Transverse colon (tissue), 4 donors: ENCODE measurements around the gene CCDC107. TPM values are rescaled to one million over a fixed set of nuclear protein-coding genes. Genes with fewer than 3 reads are reported as not detected.
A peak's percentile ranks its signal among the peaks of the same experiment; 100 is the strongest.

ENCODE experiments used
- DNase-seq: peaks from one replicate; pipeline ENCODE4 v3.0.0-alpha.2; 2019
- H3K27ac ChIP-seq, 4 donors: fragments of 200-600 bp; sonication (generic); 2 replicates each; pipeline ENCODE4 v1.5.1; 2016 to 2018; ENCODE audit warnings: inconsistent platforms in 4 of 4
- H3K27me3 ChIP-seq: fragments of 200-600 bp; sonication (generic); 2 replicates; pipeline ENCODE4 v1.5.1; 2017; ENCODE audit warnings: inconsistent platforms
- H3K36me3 ChIP-seq, 4 donors: fragments of 200-600 bp; sonication (generic); 2 replicates each; pipeline ENCODE4 v1.5.1; 2017 to 2019; ENCODE audit warnings: inconsistent platforms in 4 of 4
- H3K4me1 ChIP-seq, 4 donors: fragments of 200-600 bp; sonication (generic); 2 replicates each; pipeline ENCODE4 v1.5.1; 2017 to 2020; ENCODE audit warnings: inconsistent platforms in 4 of 4
- H3K4me3 ChIP-seq, 4 donors: fragments of 200-600 bp; sonication (generic); 1 replicate in 1 of 4; 2 replicates in 3 of 4; pipeline versions ENCODE4 v1.5.1 to v1.6.1; 2017 to 2019; ENCODE audit warnings: inconsistent platforms in 4 of 4
- H3K9me3 ChIP-seq, 2 donors: fragments of 200-600 bp; sonication (generic); 2 replicates each; pipeline ENCODE4 v1.5.1; 2017 to 2019; ENCODE audit warnings: inconsistent platforms in 2 of 2
- CTCF ChIP-seq, 5 experiments: fragments of 200-600 bp in 3 of 5; fragments of 450-650 bp in 2 of 5; sonication (generic) in 3 of 5; IDR thresholded peaks; 1 replicate in 2 of 5; 2 replicates in 3 of 5; pipeline ENCODE4 v1.5.1; 2016 to 2017; ENCODE audit warnings: antibody characterized with exemption in 5 of 5, inconsistent platforms in 3 of 5, mild to moderate bottlenecking in 2 of 5, moderate library complexity in 1 of 5
- EP300 ChIP-seq: sonication (generic); formaldehyde crosslinking; IDR thresholded peaks from one replicate; pipeline ENCODE4 v1.6.1; 2017; ENCODE audit warnings: antibody characterized with exemption, low read depth
- POLR2A ChIP-seq: fragments of 450-650 bp; IDR thresholded peaks from one replicate; pipeline ENCODE4 v1.6.1; 2016; ENCODE audit warnings: antibody characterized with exemption, mild to moderate bottlenecking, moderate library complexity
- POLR2AphosphoS5 ChIP-seq, 3 donors: sonication (generic); formaldehyde crosslinking; IDR thresholded peaks; one replicate each; pipeline ENCODE4 v1.6.1; 2016; ENCODE audit warnings: antibody characterized with exemption in 3 of 3
- WGBS, 2 donors: methylation state at CpG; one replicate each; pipeline ENCODE4 v1.1.5; 2018; ENCODE audit warnings: low coverage in 1 of 2; 5-methylcytosine and 5-hydroxymethylcytosine counted together
- in situ Hi-C, 4 donors: fragments of 200-750 bp; cut with MboI; loops; one replicate each; pipeline versions ENCODE4 v1.15.0 to v1.15.1; 2017; ENCODE audit warnings: low sequenced_read_pairs in 3 of 4, low pct_ligation_motif_present in 1 of 4, low pct_unique_long_range_greater_than_20kb in 1 of 4
- intact Hi-C: fragments of 100-400 bp; cut with DNase I; formaldehyde crosslinking; loops from one replicate; pipeline ENCODE4 v1.15.1; 2023; ENCODE audit warnings: low total_unique reads
- total RNA-seq, 4 donors: library from RNA; depleted of rRNA; stranded (reverse); fragments of >200 nt; gene quantifications; one replicate each; pipeline ENCODE4 v1.1.0, GENCODE V29; 2016

CCDC107 gene
- total RNA-seq, 4 donors from 2014 or later: 32.0 to 50.1 (median 37.2) TPM

DNA sequence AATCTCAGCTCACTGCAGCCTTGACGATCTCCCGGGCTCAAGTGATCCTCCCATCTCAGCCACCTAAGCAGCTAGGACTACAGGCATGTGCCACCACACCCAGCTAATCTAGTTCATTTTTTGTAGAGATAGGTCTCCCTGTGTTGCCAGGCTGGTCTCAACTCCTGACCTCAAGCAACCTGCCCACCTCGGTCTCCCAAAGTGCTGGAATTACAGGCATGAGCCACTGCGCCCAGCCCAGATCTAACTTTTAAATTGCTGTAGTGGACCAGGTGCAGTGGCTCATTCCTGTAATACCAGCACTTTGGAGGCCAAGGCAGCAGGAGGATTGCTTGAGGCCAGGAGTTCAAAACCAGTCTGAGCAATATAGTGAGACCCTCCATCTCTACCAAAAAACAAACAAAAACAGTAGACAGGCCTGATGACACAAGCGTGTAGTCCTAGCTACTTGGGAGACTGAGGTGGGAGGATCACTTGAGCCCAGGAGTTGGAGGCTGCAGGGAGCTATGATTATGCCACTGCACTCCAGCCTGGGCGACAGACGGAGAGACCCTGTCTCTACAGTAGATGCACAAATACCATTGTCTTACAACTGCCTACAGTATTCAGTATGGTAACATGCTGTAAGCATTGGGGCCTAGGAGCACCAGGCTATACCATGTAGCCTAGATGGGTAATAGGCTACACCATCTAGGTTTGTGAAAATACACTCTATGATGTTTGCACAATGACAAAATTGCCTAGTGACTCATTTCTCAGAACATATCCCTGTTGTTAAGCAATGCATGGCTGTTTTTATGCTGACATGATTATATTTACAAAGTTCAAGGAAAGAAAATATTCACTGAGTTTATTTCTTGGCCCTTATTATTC, 5.9 kb upstream of the CCDC107 start:
- in situ Hi-C loops (loop anchor here in 1 of 4 donors (10.0 kb wide), 1 partner anchor 93 kb away; the partner anchor contains the start of genes GBA2 and RGP1), intact Hi-C loops (no loop called here)
- Histone ChIP-seq H3K27me3 (no peaks in the 10 kb centered on the region), H3K4me3 (no peak overlapping the region), H3K27ac (peak overlapping the region; percentile 81 to 86 (median 83)), H3K9me3 (no peaks in the 10 kb centered on the region), H3K4me1 (peaks cover 2 to 40% (median 26%) of the 10 kb centered on the region in 4 donors), H3K36me3 (no peaks in the 10 kb centered on the region)
- DNase-seq: peak; percentile 62
- TF ChIP-seq EP300 (no peak), POLR2AphosphoS5 (IDR thresholded peaks at IDR 0.05) (peak in 2 of 3 donors; percentile 40 to 46), CTCF (IDR thresholded peaks at IDR 0.05) (no peak)
- WGBS, 2 donors: 50 to 69% methylated on average over 2 to 7 of the region's 7 CpGs

DNA sequence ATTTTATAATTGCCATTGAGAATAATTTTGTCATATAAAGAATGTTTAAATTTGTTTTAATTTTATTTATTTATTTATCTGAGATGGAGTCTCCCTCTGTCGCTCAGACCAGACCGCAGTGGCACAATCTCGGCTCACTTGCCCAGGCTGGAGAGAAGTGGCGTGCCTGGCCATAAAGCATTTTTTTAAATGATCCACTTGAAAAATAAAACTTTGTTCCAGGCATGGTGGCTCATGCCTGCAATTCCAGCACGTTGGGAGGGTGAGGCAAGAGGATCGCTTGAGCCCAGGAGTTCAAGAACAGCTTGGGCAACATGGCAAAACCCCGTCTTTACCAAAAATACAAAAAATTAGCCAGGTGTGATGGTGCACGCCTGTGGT, 5.3 kb upstream of the CCDC107 start:
- peak overlapping the region; percentile 81 to 86 (median 83) for H3K27ac ChIP-seq

GRCh38 chr9:35653611-35654010, 4.5 kb upstream of the CCDC107 start:
- in situ Hi-C loops (loop anchor here in 1 of 4 donors (10.0 kb wide), 1 partner anchor 91 kb away; the partner anchor contains the start of genes GBA2 and RGP1), intact Hi-C loops (no loop called here)
- no peak for DNase-seq
- no peak for TF ChIP-seq POLR2A
- no peak for TF ChIP-seq CTCF (IDR thresholded peaks at IDR 0.05)
- TF ChIP-seq POLR2AphosphoS5 (IDR thresholded peaks at IDR 0.05): no peak
- TF ChIP-seq EP300: no peak
- no peaks in the 10 kb centered on the region for H3K27me3 ChIP-seq
- WGBS, 2 donors: 93 to 100% methylated on average over 1 to 2 of the region's 2 CpGs
- H3K36me3 ChIP-seq: no peaks in the 10 kb centered on the region
- H3K9me3 ChIP-seq: no peaks in the 10 kb centered on the region
- H3K27ac ChIP-seq: peak overlapping the region in 3 of 4 donors; percentile 82 to 86 (median 84)
- peaks cover 0 to 41% (median 27%) of the 10 kb centered on the region in 4 donors for H3K4me1 ChIP-seq
- no peak overlapping the region for H3K4me3 ChIP-seq

More for the DNA sequence above, 5.3 kb upstream of the CCDC107 start:
- DNase-seq: peak; percentile 47
- H3K36me3 ChIP-seq: no peaks in the 10 kb centered on the region
- H3K9me3 ChIP-seq: no peaks in the 10 kb centered on the region
- H3K4me1 ChIP-seq: peaks cover 0 to 41% (median 27%) of the 10 kb centered on the region in 4 donors
- TF ChIP-seq CTCF (IDR thresholded peaks at IDR 0.05) (no peak), POLR2A (no peak), EP300 (no peak), POLR2AphosphoS5 (IDR thresholded peaks at IDR 0.05) (no peak)
- H3K27me3 ChIP-seq: no peaks in the 10 kb centered on the region
- in situ Hi-C loops: loop anchor here in 1 of 4 donors (10.0 kb wide), 1 partner anchor 92 kb away; the partner anchor contains the start of genes GBA2 and RGP1
- WGBS, 2 donors: 68 to 100% methylated on average over 1 to 8 of the region's 8 CpGs
- H3K4me3 ChIP-seq: no peak overlapping the region
- intact Hi-C loops: no loop called here

DNA sequence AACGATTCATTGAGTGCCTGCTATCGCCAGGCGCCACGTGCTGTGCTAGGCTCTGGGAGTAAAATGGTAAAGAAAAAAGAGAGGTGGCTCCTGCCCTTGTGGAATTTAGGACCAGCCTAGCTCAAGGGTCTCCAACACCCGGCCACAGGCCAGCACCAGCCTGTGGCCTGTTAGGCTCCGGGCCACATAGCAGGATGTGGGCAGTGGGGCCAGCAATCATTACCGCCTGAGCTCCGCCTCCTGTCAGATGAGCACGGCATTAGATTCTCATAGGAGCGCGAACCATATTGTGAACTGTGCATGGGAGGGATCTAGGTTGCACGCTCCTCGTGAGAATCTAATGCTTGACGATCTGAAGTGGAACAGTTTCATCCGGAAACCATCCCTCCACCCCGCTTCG, 1.7 kb upstream of the CCDC107 start:
- WGBS, 2 donors: 78 to 81% methylated on average over 5 to 17 of the region's 17 CpGs
- no peaks in the 10 kb centered on the region for H3K9me3 ChIP-seq
- peaks cover 9 to 56% (median 42%) of the 10 kb centered on the region in 4 donors for H3K4me1 ChIP-seq
- no peaks in the 10 kb centered on the region for H3K27me3 ChIP-seq
- TF ChIP-seq CTCF (IDR thresholded peaks at IDR 0.05) (no peak), POLR2A (no peak), POLR2AphosphoS5 (IDR thresholded peaks at IDR 0.05) (no peak), EP300 (no peak)
- H3K4me3 ChIP-seq: no peak overlapping the region
- DNase-seq: no peak
- H3K36me3 ChIP-seq: no peaks in the 10 kb centered on the region
- H3K27ac ChIP-seq: peak overlapping the region; percentile 95 to 99 (median 98)
- intact Hi-C loops: loop anchor here (5.0 kb wide), 1 partner anchor 71 kb away; no protein-coding TSS in a partner anchor
- in situ Hi-C loops: loop anchor here in 1 of 4 donors (10.0 kb wide), 1 partner anchor 88 kb away; the partner anchor contains the start of genes GBA2 and RGP1
